HEK293T (cell line): ENCODE results near the gene DHRSX.

Experiments
- CTCF ChIA-PET: fragments of 350-600 bp; formaldehyde crosslinking; extraction: SDS; loops from one replicate; lab custom pipeline; 2021; ENCODE audit warnings: antibody characterized with exemption, inconsistent platforms; lab: Yijun Ruan, JAX
- POLR2A ChIA-PET: fragments of 350-600 bp; formaldehyde crosslinking; extraction: SDS; loops from one replicate; lab custom pipeline; 2020; ENCODE audit warnings: antibody characterized with exemption, inconsistent platforms; lab: Yijun Ruan, JAX
- DNase-seq: peaks from one replicate; pipeline ENCODE4 v3.0.0; 2012; ENCODE audit warnings: mixed read lengths; ENCODE audit errors: extremely low spot score
- ARNT ChIP-seq: fragments of 450-650 bp; IDR thresholded peaks from 2 replicates; pipeline ENCODE4 v1.6.1; 2017; ENCODE audit warnings: mild to moderate bottlenecking
- BHLHE40 ChIP-seq: fragments of 450-650 bp; IDR thresholded peaks from 2 replicates; pipeline ENCODE4 v1.6.1; 2016; ENCODE audit warnings: mild to moderate bottlenecking, moderate library complexity, borderline replicate concordance
- CTBP1 ChIP-seq: fragments of 450-650 bp; IDR thresholded peaks from 2 replicates; pipeline ENCODE4 v1.6.1; 2016; ENCODE audit warnings: borderline replicate concordance
- ELF4 ChIP-seq: fragments of 450-650 bp; IDR thresholded peaks from 2 replicates; pipeline ENCODE4 v1.6.1; 2017; ENCODE audit warnings: antibody characterized with exemption
- FOXA1 ChIP-seq: fragments of 450-650 bp; IDR thresholded peaks from 2 replicates; pipeline ENCODE4 v1.6.1; 2016; ENCODE audit warnings: mild to moderate bottlenecking
- FOXM1 ChIP-seq: fragments of 450-650 bp; IDR thresholded peaks from 2 replicates; pipeline ENCODE4 v1.6.1; 2017; ENCODE audit warnings: mild to moderate bottlenecking, borderline replicate concordance
- HDGF ChIP-seq: fragments of 450-650 bp; IDR thresholded peaks from 2 replicates; pipeline ENCODE4 v1.6.1; 2017; ENCODE audit warnings: antibody characterized with exemption, borderline replicate concordance
- L3MBTL2 ChIP-seq: fragments of 450-650 bp; conservative IDR thresholded peaks from 2 replicates; pipeline ENCODE4 v1.6.1; 2016; ENCODE audit warnings: mild to moderate bottlenecking
- LEF1 ChIP-seq: fragments of 450-650 bp; IDR thresholded peaks from 2 replicates; pipeline ENCODE4 v1.6.1; 2017; ENCODE audit warnings: mild to moderate bottlenecking, borderline replicate concordance
- NFRKB ChIP-seq: fragments of 450-650 bp; IDR thresholded peaks from 2 replicates; pipeline ENCODE4 v1.6.1; 2016; ENCODE audit warnings: mild to moderate bottlenecking, moderate library complexity
- PKNOX1 ChIP-seq: fragments of 450-650 bp; IDR thresholded peaks from 2 replicates; pipeline ENCODE4 v1.6.1; 2016
- SP1 ChIP-seq: fragments of 450-650 bp; IDR thresholded peaks from 2 replicates; pipeline ENCODE4 v1.6.1; 2017
- SUZ12 ChIP-seq: fragments of 450-650 bp; IDR thresholded peaks from 2 replicates; pipeline ENCODE4 v1.6.1; 2016; ENCODE audit warnings: mild to moderate bottlenecking
- TARDBP ChIP-seq: fragments of 450-650 bp; IDR thresholded peaks from 2 replicates; pipeline ENCODE4 v1.6.1; 2016
- ZNF384 ChIP-seq: fragments of 450-650 bp; IDR thresholded peaks from 2 replicates; pipeline ENCODE4 v1.6.1; 2016

Gene DHRSX

DNA sequence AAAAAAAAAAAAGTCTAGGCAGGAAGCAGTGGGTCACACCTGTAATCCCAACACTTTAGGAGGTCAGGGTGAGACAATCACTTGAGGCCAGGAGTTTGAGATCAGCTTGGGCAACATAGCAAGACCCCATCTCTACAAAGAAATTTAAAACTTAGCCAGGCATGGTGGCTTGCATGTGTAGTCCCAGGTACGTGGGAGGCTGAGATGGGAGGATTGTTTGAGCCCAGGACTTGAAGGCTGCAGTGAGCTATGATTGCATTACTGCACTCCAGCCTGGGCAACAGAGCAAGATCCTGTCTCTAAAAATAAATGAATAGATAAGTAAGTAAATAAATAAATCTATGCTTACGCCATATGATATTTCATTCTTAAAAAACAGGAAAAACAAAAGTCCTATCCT lies 65.3 kb downstream of the DHRSX start:
- no peak for DNase-seq
- CTCF ChIA-PET = no interaction called here
- POLR2A ChIA-PET = no interaction called here

GRCh38 chrX:2434270-2435163 lies 66.3 kb downstream of the DHRSX start:
- TF ChIP-seq ELF4 = no peak
- TF ChIP-seq ARNT = no peak
- no peak for TF ChIP-seq SP1
- no peak for TF ChIP-seq PKNOX1
- no peak for TF ChIP-seq FOXA1
- DNase-seq = no peak
- ChIA-PET CTCF (no interaction called here), POLR2A (no interaction called here)

More for the DNA sequence above, 65.3 kb downstream of the DHRSX start:
- TF ChIP-seq L3MBTL2 = no peak
- TF ChIP-seq SUZ12 = no peak
- no peak for TF ChIP-seq FOXM1
- no peak for TF ChIP-seq ZNF384
- no peak for TF ChIP-seq FOXA1
- TF ChIP-seq TARDBP = no peak
- TF ChIP-seq HDGF = no peak
- TF ChIP-seq LEF1 = no peak
- no peak for TF ChIP-seq SP1
- TF ChIP-seq ELF4 = no peak
- TF ChIP-seq ARNT = no peak
- TF ChIP-seq PKNOX1 = no peak
- no peak for TF ChIP-seq CTBP1
- TF ChIP-seq NFRKB = no peak
- TF ChIP-seq BHLHE40 = no peak

- POLR2A ChIA-PET = no interaction called here
- CTCF ChIA-PET = no interaction called here
- no peak for DNase-seq
- no peak for TF ChIP-seq BHLHE40
- TF ChIP-seq NFRKB = no peak
- no peak for TF ChIP-seq ARNT
- TF ChIP-seq LEF1 = no peak
Observed at GRCh38 chrX:2432298-2432863, 68.4 kb downstream of the DHRSX start.

DNA sequence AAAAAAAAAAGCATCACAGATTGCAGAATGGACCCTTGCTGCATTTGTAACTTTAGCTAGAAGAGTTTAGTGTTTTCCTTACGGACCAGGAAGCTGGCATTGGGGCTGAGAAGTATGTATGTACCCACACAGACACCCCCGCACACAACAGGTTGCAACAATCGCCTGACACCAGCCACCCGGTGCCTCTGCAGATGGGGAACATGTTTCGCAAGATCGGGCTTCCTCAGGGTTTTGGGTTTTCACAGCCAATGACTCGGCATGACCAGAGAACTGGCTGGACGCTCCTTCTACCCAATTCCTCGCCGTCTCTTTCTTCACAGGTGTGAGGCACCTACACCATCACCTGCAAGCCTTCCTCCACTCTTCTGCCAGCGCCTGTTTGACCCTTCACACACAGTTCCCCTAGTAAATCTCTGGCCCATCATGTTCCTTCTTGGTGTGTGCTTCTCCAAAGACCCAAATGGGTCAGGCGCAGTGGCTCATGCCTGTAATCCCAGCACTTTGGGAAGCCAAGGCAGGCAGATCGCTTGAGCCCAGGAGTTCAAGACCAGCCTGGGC lies 70.4 kb downstream of the DHRSX start:
- POLR2A ChIA-PET = no interaction called here
- DNase-seq = no peak
- no peak for TF ChIP-seq ELF4
- TF ChIP-seq BHLHE40 = no peak
- TF ChIP-seq SUZ12 = no peak
- TF ChIP-seq L3MBTL2 = no peak
- no peak for TF ChIP-seq HDGF
- TF ChIP-seq LEF1 = no peak
- CTCF ChIA-PET = no interaction called here

DNA sequence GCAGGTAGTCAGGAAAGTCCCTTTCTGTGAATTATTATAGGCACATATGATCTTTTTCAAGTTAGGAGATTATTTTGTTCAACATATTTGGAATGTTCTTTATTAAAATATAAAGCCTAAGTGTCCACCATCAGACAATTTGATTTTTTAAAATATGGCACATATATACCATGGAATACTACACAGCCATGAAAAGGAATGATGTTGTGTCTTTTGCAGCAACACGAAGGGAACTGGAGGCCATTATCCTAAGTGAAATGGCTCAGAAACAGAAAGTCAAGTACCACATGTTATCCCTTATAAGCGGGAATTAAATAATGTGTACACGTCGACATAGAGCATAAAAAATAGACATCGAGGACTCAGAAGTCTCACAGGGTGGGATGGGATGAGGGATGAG lies 73.0 kb downstream of the DHRSX start:
- POLR2A ChIA-PET = no interaction called here
- TF ChIP-seq SUZ12 = no peak
- DNase-seq = no peak
- CTCF ChIA-PET = no interaction called here

DNA sequence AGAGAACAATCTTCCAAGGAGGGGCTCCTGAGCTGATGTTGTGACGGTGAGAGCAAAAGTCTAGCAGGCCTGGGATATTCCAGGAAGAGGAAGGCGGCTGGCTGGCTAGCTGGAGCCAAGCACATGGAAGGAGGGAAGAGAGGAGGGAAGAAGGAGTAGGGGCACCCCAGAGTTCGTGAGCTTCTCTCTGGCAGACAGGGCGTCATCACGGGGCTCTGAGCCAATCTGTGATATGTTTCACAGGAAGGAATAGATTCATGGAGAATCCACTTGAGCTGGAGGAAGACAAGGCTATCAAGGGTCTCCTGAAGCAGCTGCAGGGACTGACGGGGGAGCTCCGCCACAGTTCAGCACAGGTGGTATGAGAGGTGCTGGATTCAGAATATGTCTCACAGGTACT lies 73.6 kb downstream of the DHRSX start:
- ChIA-PET CTCF (no interaction called here), POLR2A (no interaction called here)
- DNase-seq = no peak
- no peak for TF ChIP-seq FOXM1
- TF ChIP-seq LEF1 = no peak
- no peak for TF ChIP-seq CTBP1
- TF ChIP-seq SP1 = no peak
- no peak for TF ChIP-seq ARNT
- no peak for TF ChIP-seq HDGF

GRCh38 chrX:2426289-2426882 lies 74.4 kb downstream of the DHRSX start:
- no peak for TF ChIP-seq ELF4
- no peak for TF ChIP-seq CTBP1
- TF ChIP-seq SP1 = no peak
- TF ChIP-seq ZNF384 = no peak
- no peak for TF ChIP-seq BHLHE40
- no peak for TF ChIP-seq LEF1
- no peak for TF ChIP-seq SUZ12
- TF ChIP-seq TARDBP = no peak
- TF ChIP-seq NFRKB = no peak
- no peak for TF ChIP-seq PKNOX1
- TF ChIP-seq FOXA1 = no peak
- no peak for TF ChIP-seq HDGF
- CTCF ChIA-PET = no interaction called here
- POLR2A ChIA-PET = no interaction called here
- no peak for DNase-seq
